K562 (cell line): ENCODE data around the gene PBX2. TPM values are rescaled to one million over a fixed set of nuclear protein-coding genes. Genes with fewer than 3 reads are reported as not detected.

Experiments
- CBFA2T3 ChIP-seq: fragments of 450-650 bp; IDR thresholded peaks from 2 replicates; pipeline ENCODE4 v1.6.1; 2017
- FOXK1 ChIP-seq: sonication (generic); formaldehyde crosslinking; IDR thresholded peaks from 2 replicates; pipeline ENCODE4 v1.8.0; 2022; ENCODE audit warnings: missing genetic modification reagents, mild to moderate bottlenecking, borderline replicate concordance
- HIVEP1 ChIP-seq: fragments of 250-450 bp; sonication (Bioruptor Pico); IDR thresholded peaks from 2 replicates; pipeline ENCODE4 v1.4.0; 2020; ENCODE audit warnings: mild to moderate bottlenecking
- MAFK ChIP-seq: IDR thresholded peaks from 2 replicates; pipeline ENCODE4 v1.6.1; 2011; ENCODE audit warnings: low read length, improper control_type of control experiment
- STAG1 ChIP-seq: sonication (generic); formaldehyde crosslinking; IDR thresholded peaks from 2 replicates; pipeline ENCODE4 v1.5.0; 2020; ENCODE audit warnings: missing genetic modification reagents, borderline replicate concordance
- YBX1 ChIP-seq: fragments of 450-650 bp; IDR thresholded peaks from 2 replicates; pipeline ENCODE4 v1.7.1; 2016; ENCODE audit warnings: mild to moderate bottlenecking
- ZNF12 ChIP-seq: sonication (generic); formaldehyde crosslinking; IDR thresholded peaks from 2 replicates; pipeline ENCODE4 v1.4.0; 2020; ENCODE audit warnings: mild to moderate bottlenecking, missing genetic modification reagents
- ZNF561 ChIP-seq: fragments of 450-650 bp; formaldehyde crosslinking; conservative IDR thresholded peaks from 2 replicates; pipeline ENCODE4 v1.4.0; 2020; ENCODE audit warnings: mild to moderate bottlenecking, moderate library complexity
- polyA plus RNA-seq, 8 experiments: library from polyadenylated mRNA; depleted of rRNA in 4 of 8; stranded (reverse) in 5 of 8; unstranded in 3 of 8; fragments of >200 nt; fragmentation: Nextera tagmentation in 2 of 8; fragmentation: Illumina TruSeq in 1 of 8; extraction: Ambion mirVana in 2 of 8; extraction: Trizol in 1 of 8; gene quantifications; 2 replicates each; pipeline versions ENCODE4 v1.2.1 to v1.2.3, GENCODE V29; 2011 to 2014; ENCODE audit warnings: inconsistent platforms in 1 of 8, missing spikeins in 1 of 8
- total RNA-seq, 7 experiments: library from RNA; depleted of rRNA in 6 of 7; stranded (reverse); fragments of >200 nt in 6 of 7; fragmentation: Illumina TruSeq in 2 of 7; extraction: Trizol in 2 of 7; gene quantifications; 2 replicates each; pipeline versions ENCODE4 v1.2.1 to v1.2.3, GENCODE V29; 2011 to 2021; ENCODE audit warnings: low replicate concordance in 1 of 7
- TF ChIP-seq, protein P1 (sequence below): sonication (generic); formaldehyde crosslinking; IDR thresholded peaks from 2 replicates; pipeline ENCODE4 v1.8.1; 2023; ENCODE audit warnings: missing genetic modification reagents, mild to moderate bottlenecking, borderline replicate concordance
- TF ChIP-seq, protein P2 (sequence below): fragments of 250-450 bp; sonication (Bioruptor Pico); IDR thresholded peaks from 2 replicates; pipeline ENCODE4 v1.8.0; 2021; ENCODE audit warnings: moderate library complexity, mild to moderate bottlenecking, inconsistent platforms
- TF ChIP-seq, protein P3 (sequence below): sonication (generic); formaldehyde crosslinking; IDR thresholded peaks from 2 replicates; pipeline ENCODE4 v1.8.0; 2023; ENCODE audit warnings: mild to moderate bottlenecking, missing genetic modification reagents
- TF ChIP-seq, protein P4 (sequence below): sonication (generic); formaldehyde crosslinking; IDR thresholded peaks from 2 replicates; pipeline ENCODE4 v1.8.0; 2022; ENCODE audit warnings: missing genetic modification reagents, mild to moderate bottlenecking, moderate library complexity, borderline replicate concordance
- TF ChIP-seq, protein P5 (sequence below): sonication (generic); formaldehyde crosslinking; IDR thresholded peaks from 2 replicates; pipeline ENCODE4 v1.8.0; 2023; ENCODE audit warnings: mild to moderate bottlenecking, missing genetic modification reagents

The PBX2 gene
- total and polyA plus RNA-seq, 9 of the 15 experiments (the other 6 are each of a cell fraction or from before 2014, with no cell fraction given) = 1.9 to 134 (median 62.5) TPM

DNA sequence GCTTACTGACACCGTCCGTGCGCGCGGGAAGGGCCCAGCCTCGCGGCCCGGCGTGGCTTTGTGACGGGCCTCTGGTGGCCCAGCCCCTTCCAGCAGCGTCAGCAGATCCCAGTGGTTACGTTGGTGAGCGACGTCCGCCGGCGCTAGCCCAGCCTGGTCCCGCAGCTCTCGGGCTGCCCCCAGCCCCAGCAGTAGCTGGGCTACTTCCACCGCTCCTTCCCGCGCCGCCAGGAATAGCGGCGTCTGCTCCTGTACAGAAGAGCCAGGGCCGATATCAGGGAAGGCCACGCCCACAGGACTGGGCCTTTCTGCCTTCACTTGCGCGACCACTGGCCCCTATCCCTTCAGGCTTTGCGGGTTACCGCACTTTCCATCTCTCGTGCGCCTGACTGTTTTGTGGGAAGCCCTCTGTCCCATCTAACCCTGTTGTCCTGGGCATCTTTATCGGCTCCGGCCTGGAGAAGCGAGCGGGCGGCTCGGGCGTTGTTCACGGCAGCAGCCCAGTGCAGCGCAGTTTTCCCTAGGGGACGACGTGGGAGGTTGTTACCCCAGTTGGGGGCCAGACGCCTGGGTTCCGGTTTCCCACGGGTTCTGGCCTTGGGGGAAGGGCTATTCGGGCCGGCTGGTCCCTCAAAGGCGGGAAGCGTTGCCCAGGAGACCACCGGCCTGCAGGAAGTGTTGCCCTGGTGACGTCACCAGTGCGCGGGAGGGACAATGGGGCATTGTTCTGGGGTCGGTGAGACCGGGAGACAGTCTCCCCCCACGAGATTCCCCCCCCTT is 6.1 kb upstream of the PBX2 start (continued):
- 0 out of 2 replicates have a peak, but pooled peaks have one; percentile 53 for TF ChIP-seq FOXK1 (CRISPR knock-in tag)
- TF ChIP-seq, protein P1, sequence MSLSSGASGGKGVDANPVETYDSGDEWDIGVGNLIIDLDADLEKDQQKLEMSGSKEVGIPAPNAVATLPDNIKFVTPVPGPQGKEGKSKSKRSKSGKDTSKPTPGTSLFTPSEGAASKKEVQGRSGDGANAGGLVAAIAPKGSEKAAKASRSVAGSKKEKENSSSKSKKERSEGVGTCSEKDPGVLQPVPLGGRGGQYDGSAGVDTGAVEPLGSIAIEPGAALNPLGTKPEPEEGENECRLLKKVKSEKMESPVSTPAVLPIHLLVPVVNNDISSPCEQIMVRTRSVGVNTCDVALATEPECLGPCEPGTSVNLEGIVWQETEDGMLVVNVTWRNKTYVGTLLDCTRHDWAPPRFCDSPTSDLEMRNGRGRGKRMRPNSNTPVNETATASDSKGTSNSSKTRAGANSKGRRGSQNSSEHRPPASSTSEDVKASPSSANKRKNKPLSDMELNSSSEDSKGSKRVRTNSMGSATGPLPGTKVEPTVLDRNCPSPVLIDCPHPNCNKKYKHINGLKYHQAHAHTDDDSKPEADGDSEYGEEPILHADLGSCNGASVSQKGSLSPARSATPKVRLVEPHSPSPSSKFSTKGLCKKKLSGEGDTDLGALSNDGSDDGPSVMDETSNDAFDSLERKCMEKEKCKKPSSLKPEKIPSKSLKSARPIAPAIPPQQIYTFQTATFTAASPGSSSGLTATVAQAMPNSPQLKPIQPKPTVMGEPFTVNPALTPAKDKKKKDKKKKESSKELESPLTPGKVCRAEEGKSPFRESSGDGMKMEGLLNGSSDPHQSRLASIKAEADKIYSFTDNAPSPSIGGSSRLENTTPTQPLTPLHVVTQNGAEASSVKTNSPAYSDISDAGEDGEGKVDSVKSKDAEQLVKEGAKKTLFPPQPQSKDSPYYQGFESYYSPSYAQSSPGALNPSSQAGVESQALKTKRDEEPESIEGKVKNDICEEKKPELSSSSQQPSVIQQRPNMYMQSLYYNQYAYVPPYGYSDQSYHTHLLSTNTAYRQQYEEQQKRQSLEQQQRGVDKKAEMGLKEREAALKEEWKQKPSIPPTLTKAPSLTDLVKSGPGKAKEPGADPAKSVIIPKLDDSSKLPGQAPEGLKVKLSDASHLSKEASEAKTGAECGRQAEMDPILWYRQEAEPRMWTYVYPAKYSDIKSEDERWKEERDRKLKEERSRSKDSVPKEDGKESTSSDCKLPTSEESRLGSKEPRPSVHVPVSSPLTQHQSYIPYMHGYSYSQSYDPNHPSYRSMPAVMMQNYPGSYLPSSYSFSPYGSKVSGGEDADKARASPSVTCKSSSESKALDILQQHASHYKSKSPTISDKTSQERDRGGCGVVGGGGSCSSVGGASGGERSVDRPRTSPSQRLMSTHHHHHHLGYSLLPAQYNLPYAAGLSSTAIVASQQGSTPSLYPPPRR (CRISPR knock-in tag) = peak; percentile 93
- TF ChIP-seq STAG1 (CRISPR knock-in tag) = no peak
- TF ChIP-seq, protein P2, sequence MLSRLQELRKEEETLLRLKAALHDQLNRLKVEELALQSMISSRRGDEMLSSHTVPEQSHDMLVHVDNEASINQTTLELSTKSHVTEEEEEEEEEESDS (CRISPR knock-in tag) = no peak
- TF ChIP-seq CBFA2T3 = no peak
- TF ChIP-seq, protein P3, sequence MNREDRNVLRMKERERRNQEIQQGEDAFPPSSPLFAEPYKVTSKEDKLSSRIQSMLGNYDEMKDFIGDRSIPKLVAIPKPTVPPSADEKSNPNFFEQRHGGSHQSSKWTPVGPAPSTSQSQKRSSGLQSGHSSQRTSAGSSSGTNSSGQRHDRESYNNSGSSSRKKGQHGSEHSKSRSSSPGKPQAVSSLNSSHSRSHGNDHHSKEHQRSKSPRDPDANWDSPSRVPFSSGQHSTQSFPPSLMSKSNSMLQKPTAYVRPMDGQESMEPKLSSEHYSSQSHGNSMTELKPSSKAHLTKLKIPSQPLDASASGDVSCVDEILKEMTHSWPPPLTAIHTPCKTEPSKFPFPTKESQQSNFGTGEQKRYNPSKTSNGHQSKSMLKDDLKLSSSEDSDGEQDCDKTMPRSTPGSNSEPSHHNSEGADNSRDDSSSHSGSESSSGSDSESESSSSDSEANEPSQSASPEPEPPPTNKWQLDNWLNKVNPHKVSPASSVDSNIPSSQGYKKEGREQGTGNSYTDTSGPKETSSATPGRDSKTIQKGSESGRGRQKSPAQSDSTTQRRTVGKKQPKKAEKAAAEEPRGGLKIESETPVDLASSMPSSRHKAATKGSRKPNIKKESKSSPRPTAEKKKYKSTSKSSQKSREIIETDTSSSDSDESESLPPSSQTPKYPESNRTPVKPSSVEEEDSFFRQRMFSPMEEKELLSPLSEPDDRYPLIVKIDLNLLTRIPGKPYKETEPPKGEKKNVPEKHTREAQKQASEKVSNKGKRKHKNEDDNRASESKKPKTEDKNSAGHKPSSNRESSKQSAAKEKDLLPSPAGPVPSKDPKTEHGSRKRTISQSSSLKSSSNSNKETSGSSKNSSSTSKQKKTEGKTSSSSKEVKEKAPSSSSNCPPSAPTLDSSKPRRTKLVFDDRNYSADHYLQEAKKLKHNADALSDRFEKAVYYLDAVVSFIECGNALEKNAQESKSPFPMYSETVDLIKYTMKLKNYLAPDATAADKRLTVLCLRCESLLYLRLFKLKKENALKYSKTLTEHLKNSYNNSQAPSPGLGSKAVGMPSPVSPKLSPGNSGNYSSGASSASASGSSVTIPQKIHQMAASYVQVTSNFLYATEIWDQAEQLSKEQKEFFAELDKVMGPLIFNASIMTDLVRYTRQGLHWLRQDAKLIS (CRISPR knock-in tag) = peak; percentile 83
- peak; percentile 72; the same call in 1 of the 2 replicates for TF ChIP-seq HIVEP1 (CRISPR knock-in tag)
- peak; percentile 87 for TF ChIP-seq MAFK
- no peak for TF ChIP-seq ZNF561 (CRISPR knock-in tag)
- TF ChIP-seq ZNF12 = peak; percentile 81; the same call in 1 of the 2 replicates
- no peak for TF ChIP-seq YBX1
- TF ChIP-seq, protein P4, sequence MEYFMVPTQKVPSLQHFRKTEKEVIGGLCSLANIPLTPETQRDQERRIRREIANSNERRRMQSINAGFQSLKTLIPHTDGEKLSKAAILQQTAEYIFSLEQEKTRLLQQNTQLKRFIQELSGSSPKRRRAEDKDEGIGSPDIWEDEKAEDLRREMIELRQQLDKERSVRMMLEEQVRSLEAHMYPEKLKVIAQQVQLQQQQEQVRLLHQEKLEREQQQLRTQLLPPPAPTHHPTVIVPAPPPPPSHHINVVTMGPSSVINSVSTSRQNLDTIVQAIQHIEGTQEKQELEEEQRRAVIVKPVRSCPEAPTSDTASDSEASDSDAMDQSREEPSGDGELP (CRISPR knock-in tag) = peak; percentile 51; the same call in 1 of the 2 replicates
- TF ChIP-seq, protein P5, sequence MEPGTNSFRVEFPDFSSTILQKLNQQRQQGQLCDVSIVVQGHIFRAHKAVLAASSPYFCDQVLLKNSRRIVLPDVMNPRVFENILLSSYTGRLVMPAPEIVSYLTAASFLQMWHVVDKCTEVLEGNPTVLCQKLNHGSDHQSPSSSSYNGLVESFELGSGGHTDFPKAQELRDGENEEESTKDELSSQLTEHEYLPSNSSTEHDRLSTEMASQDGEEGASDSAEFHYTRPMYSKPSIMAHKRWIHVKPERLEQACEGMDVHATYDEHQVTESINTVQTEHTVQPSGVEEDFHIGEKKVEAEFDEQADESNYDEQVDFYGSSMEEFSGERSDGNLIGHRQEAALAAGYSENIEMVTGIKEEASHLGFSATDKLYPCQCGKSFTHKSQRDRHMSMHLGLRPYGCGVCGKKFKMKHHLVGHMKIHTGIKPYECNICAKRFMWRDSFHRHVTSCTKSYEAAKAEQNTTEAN = no peak
